ENCODE measurements around the gene KIAA0232.
"Not testable (repeated sequence)": the region's sequence is repeated elsewhere in the genome, so short reads cannot be mapped to it uniquely, and the experiment has no call there.

KIAA0232 gene

DNA sequence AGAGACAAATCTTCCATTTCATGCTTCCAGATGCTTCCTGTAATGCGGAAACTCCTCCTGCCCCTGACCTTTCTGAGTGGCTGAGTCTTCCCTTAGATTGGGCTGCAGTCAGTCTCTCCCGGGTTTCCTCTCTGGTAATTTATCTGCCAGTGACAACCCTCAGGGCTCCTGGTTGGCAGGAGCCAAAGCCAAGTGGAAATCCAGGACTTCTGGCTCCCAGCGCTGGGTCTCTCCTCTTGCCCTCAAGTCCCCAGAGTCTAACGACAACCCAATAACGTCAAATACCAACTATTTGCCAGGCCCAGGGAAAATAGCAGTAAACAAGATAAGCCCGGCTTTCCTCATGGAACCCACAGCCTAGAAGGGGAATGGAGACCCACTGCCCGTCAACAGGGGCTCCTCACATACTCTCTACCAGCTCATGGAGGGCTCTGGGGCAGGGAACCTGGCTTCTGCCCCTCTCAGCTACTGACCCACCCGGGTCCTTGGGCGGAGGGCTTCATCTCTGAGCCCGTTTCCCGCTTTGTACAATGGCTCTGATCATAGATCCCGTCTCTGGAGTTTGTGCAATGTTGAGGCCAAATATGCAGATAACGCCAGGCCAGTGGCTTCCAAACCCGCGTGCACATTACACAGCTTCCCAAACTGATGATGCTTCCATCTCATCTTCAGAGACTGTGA lies 126.0 kb downstream of the KIAA0232 start:
- no peak for DNase-seq

DNA sequence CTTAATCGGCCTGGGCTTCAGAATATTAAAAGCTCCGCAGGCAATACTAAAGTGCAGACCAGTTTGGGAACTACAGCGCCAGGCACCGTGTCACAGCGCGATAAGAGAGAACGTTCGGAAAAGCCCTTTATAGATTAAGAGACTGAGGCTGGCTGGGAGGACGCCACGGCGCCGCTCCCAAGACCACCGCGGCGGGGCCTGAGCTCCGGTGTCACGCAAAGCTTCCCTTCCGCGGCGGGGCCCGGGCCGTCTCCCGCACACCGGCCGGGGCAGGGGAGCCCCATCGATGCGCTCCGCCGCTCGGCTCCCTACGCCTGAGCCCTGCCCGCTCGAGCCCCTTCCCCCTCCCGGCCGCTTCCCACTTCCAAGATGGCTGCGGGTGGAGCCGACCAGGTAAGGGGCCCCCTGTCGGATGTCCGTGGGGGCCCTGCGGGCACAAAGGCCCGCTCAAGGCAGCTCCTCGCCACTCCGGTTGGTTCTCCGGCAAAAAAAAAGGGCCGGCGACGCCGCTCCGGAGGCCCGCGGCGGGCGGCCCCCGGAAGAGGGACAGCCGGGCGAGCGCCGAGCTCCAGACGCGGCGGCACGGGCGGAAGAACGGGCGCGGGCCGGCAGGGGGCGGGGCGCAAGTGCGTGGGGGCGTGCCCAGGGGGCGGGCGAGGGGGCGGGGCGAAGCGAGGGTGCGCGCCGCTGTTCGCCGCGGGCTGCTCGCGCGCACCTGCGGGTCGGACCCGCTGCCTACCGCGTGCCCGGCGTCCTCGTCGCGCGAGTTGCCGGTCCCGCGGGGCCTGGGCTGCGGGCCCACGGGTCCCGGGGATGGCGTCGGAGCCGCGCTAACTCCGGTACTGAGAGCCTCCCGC lies 126.8 kb downstream of the KIAA0232 start, which contains the start of gene TBC1D14:
TBC1D14 (plus strand) TSS at position 714 of the 857 bp plus-strand sequence. CDS start 13,564 bp downstream, outside the sequence.
- DNase-seq: peak; percentile 73 to 82 (median 78)

DNA sequence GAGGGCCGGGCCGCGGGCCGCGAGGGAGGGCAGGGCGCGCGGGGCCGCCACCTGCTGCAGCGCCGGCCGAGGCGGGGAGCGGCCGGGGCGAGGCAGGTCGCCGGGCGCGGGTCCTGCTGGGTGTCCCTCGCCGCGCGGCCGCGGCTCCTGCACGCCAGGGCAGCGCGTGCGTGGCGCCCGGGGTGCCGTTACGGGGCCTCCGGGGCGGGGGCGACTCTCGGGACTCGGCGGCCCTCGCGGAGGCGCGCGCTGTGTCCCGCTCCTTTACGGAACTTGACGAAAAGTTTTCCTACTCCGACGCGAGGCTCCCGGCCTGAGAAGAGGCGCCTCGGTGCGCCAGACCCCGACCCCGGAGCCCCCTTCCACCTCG lies 127.4 kb downstream of the KIAA0232 start:
- DNase-seq: no peak

DNA sequence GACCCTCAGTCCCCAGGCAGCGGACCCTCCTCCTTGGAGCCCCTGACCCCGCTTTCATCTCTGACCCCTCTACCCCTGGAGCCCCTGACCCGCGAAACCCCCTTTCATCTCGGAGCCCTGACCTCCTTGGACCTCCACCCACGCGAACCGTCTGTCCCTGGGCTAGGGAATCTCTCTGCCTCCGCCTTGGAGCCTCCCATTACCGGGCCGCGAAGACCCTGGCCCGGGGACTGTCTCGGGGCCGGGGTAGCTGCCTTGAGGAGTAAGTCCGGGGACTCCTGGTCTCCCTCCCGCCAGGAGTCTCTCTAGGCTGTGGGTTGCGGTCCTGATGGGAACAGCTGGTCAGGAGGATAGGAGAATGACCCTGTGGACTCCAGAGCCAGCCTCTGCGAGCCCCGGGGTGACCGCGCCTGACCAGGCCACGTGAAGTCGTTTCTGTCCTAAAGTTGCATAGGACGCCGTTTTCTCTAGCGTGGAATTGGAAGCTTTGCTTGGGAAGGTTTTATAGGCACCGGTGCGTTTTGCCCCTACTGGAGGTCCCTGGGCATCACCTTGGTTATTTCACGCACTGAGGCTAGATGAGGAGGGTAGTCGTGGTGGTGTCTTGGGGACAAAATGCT lies 127.9 kb downstream of the KIAA0232 start:
- DNase-seq: no peak

DNA sequence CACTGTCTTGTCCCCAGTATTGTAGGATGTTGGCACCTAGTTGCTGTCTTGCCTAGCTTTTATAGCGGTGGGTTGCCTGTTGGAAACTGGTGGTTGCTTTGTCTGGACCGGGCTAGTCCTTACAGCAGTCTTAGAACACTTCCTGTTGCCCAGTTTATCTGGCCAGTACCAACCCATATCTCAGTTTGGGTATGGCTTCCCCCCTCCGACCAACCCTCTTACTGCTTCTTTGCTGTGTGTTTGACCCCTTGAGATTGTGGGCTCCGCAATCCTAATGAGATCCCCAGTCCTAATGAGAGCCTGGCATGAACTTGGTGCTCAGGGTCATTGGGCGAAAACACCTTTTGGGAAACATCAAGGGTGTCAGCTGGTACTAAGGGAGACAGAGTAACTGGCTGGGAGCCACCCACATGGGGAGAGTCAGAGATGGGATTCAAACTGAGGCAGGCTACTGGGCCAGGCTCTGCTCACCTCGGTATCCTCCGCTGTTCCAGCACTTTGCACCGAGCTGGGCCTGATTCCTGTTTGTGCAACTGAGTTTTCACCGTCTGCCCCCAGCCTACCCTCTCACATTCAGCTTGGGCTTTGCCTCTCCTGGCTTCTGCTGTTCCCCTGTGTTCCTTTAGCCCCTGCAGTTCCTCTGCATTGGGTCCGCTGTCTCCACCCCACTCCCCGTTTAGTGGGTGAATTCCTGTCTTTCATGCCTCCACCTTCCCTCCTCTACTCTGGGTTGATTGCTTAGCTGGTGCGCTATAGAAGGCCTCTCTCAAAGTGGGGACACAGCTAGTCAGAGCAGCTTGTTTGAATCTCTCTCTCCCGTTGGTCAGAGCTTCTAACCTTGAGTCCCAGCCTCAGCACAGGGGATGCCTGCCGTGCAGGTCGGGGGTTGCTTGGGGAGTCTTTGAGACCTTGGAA lies 128.7 kb downstream of the KIAA0232 start:
- DNase-seq: no peak

DNA sequence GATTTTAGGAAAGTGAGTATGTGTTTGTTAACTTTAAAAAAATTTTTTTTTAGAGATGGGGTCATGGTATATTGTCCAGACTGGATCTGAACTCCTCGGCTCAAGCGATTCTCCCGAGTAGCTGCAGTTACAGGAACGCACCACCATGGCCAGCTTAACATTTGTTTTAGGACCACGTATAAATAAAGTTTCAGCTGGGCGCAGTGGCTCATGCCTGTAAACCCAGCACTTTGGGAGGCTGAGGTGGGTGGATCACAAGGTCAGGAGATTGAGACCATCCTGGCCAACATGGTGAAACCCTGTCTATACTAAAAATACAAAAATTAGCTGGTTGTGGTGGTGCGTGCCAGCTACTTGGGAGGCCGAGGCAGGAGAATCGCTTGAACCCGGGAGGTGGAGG lies 129.4 kb downstream of the KIAA0232 start:
- DNase-seq: not testable (repeated sequence)

DNA sequence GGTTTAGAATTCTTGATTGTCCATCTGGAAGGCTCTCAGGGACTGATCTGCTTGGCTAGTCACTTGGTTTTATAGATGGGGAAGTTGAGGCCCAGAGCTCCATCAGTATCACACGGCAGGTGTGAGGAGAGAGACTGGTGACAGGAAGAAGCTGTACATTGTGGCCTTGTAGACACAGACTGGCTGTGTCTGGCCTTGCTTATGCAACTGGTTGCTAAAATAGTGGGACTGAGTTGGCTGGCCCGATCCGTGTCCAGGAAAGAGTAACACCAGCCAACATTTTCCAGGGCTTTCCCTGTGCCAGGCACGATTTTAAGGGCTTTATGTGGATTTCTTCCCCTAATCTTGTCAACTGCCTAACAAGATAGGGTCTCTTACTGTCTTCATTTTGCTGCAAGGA lies 129.9 kb downstream of the KIAA0232 start:
- DNase-seq: no peak

DNA sequence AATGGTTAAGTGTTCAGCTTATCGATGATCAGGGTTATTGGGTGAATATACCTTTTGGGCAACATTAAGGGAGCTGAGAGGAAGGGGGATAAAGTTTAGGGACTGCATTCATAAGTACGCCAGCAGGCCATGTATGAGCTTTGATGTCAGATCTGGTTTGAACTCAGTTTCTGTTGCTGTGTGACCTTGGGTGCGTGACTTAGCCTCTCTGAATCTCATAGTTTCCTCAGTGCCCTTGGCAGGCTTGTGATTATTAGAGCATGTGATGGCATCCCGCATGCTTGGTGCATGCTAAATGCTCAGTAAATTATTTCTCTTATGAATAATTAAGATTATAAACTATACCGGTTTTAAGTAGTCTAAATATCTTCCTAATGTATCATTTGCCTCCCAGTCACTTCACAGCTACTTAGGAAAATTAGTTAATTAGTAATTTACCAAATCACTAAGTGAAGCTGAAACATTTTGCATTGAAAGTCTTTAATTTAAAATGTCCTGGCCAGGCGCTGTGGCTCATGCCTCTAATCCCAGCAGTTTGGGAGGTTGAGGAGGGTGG lies 130.9 kb downstream of the KIAA0232 start:
- no peak for DNase-seq

DNA sequence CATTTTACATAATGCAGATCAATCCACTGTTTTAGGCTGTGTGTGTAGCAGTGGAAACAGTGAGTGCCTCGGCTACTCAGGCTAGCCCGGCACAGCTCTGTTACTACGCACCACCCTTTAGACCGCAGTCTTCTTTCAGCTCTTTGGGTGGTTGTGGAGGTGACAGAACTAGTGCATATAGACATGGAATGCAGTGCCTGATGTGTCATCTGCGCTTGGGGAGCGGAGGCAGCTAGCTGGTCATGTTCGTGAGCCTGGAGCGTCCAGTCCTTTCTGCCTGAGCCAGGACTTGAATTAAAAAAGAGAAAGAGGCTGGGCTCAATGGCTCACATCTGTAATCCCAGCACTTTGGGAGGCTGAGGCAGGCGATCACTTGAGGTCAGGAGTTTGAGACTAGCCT lies 131.9 kb downstream of the KIAA0232 start:
- DNase-seq: no peak

DNA sequence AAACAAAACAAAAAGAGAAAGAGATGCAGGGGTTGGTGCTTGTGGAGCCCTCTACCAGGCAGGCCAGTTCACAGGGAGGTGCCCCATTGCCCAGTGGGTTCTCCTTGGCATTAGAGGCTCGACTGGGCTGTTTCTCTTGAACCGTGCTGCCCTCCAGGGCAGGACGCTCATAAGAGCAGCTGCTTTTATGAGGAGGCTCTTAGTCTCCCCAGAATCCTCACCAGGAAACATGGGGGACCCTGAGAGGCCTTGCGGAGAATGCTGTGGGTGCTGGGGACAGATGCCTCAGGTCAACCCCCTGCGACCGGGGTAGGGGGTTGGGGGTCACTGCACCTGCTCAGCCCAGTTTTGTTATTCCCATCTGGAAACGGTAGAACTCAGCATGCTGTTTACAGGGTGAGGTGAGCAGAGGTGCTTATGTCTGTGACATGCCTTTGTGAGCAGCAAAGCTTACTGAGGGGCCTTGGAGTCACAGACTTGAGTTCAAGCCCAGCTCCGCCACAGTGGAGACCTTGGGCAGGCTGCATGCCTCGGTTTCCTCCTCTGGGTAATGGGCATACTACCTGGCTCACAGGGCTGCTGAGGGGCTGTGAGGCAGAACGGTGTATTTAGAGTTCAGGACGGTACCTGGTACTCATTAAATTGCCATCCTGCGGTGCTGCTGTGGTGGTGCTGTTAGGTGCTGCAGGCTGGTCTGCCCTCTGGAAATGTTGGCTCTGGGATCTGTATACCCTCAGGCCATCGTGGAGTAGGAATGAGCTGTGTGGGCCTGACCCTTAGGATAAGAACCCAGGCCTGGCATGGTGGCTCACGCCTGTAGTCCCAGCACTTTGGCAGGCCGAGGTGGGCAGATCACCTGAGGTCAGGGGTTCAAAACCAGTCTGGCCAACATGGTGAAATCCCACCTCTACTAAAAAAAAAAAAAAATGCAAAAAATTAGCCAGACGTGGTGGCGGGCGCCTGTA lies 132.8 kb downstream of the KIAA0232 start:
- DNase-seq: no peak

DNA sequence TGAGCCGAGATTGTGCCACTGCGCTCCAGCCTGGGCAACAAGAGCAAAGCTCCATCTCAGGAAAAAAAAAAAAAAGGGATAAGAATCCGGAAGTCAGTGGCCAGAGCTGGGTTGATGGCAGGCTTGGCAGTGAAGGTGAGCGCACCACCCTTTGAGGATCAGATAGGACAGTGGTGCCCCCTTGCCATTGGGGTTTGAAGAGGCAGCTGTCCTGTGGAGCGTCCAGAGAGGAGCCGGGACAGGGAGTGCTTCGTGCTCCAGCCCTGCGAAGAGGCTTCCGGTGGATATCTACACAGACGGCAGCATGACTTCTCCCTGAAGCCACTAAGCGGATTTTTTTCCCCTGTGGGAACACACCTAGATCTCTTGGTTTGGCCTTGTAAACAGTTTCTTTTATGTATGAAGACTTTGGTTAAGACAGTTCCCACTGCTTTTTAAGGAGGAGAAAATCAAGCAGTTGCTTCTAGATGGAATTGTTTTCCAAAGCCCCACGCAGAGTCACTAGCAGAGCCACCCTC lies 133.6 kb downstream of the KIAA0232 start:
- DNase-seq: no peak

DNA sequence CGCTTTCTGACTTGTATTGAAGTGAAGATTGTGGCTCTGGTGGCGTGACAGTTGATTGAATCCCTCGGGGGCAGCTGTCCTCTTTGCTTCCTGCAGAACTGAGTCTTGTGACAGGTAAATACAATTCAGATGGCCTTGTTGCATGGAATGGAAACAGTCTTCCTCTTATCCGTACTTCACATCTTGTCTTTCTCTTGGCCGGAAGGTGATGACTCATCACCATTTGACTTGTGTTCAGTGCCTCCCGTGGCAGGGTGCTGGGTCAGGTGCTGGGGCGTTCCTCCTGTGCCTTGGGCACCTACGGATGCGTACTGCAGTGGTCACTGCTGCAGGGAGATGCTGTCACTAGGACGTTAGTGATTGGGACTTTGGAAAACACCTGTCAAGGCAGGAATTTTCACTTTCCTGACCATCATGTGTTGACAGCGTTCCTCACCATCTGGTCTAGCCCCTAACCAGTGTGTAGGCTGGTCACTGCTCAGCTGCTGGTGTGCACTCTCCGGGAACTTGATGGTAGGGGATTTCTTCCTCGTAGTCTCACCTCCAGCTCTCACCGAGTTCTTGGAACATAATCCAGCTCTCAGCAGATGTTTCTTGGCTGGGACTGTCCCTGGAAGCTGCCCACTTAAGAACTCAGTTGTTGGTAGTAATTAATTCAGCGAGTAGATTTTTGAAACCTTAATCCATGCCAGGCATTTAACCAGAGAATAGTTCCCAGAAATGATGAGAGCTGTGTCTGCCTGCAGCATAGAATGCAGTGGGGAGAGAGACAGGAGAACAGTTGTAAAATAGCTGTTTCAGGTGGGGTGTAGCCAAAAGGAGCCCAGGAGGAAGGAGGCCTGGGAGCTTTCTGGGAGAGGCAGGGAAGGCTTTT lies 134.3 kb downstream of the KIAA0232 start:
- peak in 3 of 4 experiments; percentile 29 to 49 (median 43) for DNase-seq

DNA sequence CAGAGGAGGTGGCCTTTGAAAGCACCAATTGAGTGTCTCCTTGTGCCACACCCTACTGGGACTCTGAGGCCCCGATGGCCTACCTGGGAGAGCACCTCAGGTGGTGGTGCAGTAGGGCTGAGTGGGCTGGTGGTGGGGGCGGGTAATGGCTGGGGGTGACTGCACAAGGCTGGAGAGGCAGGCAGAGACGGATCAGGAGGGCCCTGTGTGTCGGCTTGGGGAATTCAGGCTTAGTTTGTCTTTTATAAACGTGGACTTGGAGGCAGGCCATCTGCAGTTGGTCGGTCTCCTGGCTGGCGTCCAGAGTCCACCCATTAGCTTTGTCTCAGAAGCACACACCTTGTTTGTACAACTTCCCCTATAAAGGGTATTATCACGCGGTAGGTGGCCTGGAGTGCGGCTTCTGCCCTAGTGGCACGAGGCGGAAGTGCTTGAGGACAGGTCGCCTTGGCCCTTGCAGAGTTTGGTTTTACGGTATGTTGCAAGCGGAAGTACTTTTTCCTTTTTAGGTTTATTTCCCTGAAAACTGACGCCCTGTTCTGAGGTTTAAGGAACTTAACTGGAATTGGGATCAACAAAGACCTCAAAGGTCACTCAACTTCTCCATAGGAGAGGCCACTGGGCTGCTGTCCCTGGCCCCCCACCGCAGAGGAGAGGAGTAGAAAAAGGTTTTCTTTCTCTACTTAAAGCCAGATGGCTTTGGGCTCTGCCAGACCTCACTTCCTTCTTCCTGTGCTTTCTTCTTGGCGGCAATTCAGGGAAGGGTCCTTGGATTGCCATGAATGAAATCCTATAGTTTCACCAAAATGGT lies 135.1 kb downstream of the KIAA0232 start:
- DNase-seq: peak in 2 of 4 experiments; percentile 15 to 36

DNA sequence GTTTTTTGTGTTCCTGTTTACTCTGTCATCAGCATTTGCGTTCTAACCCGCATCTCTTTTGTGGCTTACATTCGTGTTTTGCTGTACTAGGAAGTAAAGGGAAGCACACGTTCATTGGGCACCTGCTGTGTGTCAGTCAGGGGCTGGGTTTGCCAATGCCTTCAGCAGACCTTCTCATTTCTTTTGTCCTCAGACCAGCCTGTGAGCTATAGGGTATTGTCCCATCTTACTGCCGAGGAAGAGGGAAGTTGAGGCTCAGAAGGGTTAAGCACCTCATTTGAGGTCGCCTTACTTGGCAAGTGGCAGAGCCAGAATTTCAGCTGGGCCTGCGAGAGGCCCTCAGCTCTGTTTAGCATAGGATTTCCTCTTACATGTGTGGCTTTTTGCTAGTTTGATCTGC lies 135.8 kb downstream of the KIAA0232 start:
- no peak for DNase-seq

DNA sequence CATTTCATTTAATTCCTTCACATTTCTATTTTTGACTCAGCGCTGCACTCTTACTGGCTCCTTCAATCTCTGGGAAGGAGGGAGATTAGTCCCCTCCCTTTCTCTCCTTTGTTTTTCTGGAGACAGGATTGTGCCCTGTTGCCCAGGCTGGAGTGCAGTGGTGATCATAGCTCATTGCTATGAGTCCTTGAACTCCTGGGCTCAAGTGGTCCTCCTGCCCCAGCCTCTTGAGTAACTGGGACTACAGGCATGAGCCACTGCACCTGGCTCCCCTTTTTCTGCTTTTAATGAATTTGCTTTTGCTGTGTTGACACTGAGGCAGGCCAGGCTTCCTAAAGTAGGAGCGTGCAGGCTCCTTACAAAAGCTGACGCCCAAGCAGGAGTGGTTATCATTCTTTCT lies 137.6 kb downstream of the KIAA0232 start:
- DNase-seq: no peak

DNA sequence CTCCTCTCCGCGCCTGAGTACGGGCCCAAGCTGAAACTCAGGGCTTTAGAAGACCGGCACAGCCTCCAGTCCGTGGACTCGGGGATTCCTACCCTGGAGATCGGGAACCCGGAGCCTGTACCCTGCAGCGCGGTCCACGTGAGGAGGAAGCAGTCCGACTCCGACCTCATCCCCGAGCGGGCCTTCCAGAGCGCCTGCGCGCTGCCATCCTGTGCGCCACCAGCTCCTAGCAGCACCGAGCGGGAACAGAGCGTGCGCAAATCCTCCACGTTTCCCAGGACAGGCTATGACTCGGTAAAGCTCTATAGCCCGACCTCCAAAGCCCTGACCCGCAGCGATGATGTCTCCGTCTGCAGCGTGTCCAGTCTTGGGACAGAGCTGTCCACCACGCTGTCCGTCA lies 141.0 kb downstream of the KIAA0232 start:
- no peak for DNase-seq

DNA sequence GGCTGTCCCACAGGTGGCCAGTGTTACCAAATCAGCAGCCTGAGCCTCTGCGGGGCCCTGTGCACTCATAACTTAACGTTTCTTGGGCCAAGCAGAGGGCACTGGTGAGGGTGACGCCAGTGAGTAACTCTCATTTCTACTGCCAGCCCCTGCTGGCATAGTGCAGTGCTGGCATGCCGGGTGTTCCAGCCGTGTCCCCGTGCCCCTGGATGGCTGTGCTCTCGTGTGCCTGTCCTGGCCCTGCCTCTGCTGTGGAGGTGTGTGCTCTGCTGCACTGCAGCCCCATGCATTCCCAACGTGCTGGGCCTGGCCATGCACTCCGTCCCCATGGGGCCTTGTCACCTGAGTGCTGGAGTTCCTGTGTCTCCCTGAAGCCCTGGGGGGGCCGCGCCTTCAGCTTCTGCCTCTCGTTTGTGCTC lies 141.8 kb downstream of the KIAA0232 start:
- no peak for DNase-seq

DNA sequence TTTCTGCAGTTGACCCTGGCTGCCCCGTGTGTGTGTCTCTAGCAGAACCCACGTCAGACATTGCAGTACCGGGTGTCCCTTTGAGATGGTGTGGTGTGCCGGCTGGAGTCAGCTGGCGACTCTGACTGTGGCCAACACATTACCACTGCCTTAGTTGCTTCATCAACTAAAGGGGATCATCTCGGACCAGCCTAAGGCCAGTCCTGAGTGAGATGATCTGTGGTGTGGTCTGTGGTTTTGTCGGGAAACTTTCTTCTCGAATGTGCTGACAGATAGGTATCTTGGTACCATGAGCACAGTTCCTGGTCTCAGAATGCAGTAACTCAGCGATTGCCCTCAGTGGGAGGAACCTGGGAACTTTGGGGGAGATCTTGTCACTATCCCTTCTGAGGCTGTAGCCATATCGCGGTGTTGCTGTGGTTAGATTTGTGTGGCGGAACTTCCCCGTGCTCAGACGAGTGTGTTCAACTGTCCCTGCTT lies 142.9 kb downstream of the KIAA0232 start:
- no peak for DNase-seq

DNA sequence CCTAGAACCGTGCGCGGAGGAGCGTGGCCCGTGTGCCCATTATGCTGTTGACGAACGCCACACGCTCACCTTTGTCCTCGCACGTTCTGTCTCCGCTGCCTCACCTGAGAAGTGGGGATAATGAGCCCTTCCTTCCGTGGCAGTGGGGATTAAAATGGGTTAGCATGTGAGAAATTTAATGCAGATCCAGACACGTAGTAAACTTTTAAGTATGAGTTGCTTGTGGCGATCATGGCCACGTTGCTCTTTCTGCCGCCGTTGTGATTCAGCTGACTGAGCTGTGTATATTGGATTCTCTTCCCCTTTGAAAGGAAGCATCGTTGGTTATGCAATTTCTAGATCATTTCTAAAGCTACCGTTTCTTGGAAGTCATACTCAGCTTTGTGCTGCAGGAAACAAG lies 143.6 kb downstream of the KIAA0232 start:
- no peak for DNase-seq
